AG04449 (cell line): Measurements from ENCODE around the gene MEIKIN.

Experiments
- CTCF ChIA-PET: fragments of 350-600 bp; formaldehyde crosslinking; extraction: SDS; loops from one replicate; lab custom pipeline; 2021; ENCODE audit warnings: antibody characterized with exemption; lab: Yijun Ruan, JAX
- POLR2A ChIA-PET: fragments of 400-600, 350-600 bp; formaldehyde crosslinking; extraction: SDS; loops from one replicate; lab custom pipeline; 2020; ENCODE audit warnings: antibody characterized with exemption, inconsistent platforms; lab: Yijun Ruan, JAX
- DNase-seq: peaks from one replicate; pipeline ENCODE4 v3.0.0-alpha.2; 2010; ENCODE audit warnings: low read depth, low spot score
- H3K4me3 ChIP-seq: 2 replicates; pipeline ENCODE4 v1.5.1; 2011; ENCODE audit warnings: low read depth, mild to moderate bottlenecking, control low read depth, low read length
- CTCF ChIP-seq: IDR thresholded peaks from one replicate; pipeline ENCODE4 v1.5.1; 2011; ENCODE audit warnings: mild to moderate bottlenecking, moderate library complexity, low read length, control low read depth, inconsistent platforms; ENCODE audit not compliant: insufficient read depth; ENCODE audit errors: missing control alignments

MEIKIN gene

GRCh38 chr5:131789765-131790164, 155.7 kb downstream of the MEIKIN start:
- no peak for DNase-seq
- no peak overlapping the region for H3K4me3 ChIP-seq
- no peak for TF ChIP-seq CTCF
- ChIA-PET CTCF (no interaction called here), POLR2A (no interaction called here)

GRCh38 chr5:131787736-131788135, 157.7 kb downstream of the MEIKIN start:
- POLR2A ChIA-PET = no interaction called here
- no peak for DNase-seq
- no peak overlapping the region for H3K4me3 ChIP-seq
- CTCF ChIA-PET = interaction anchor here (0.6 to 1.2 kb wide), 2 partner anchors 13 to 199 kb away, joined by 3 to 6 read pairs; no protein-coding TSS in a partner anchor
- no peak for TF ChIP-seq CTCF

- ChIA-PET CTCF (interaction anchor here (1.2 kb wide), 1 partner anchor 198 kb away, joined by 6 read pairs; no protein-coding TSS in a partner anchor), POLR2A (no interaction called here)
- no peak overlapping the region for H3K4me3 ChIP-seq
- no peak for TF ChIP-seq CTCF
- DNase-seq = no peak
Measured at GRCh38 chr5:131786900-131787692, 158.4 kb downstream of the MEIKIN start.

GRCh38 chr5:131786036-131786435, 159.4 kb downstream of the MEIKIN start:
- H3K4me3 ChIP-seq = no peak overlapping the region
- POLR2A ChIA-PET = no interaction called here
- TF ChIP-seq CTCF = no peak
- CTCF ChIA-PET = no interaction called here
- DNase-seq = no peak

- CTCF ChIA-PET = no interaction called here
- H3K4me3 ChIP-seq = no peak overlapping the region
- TF ChIP-seq CTCF = no peak
- POLR2A ChIA-PET = interaction anchor here (0.6 kb wide), 1 partner anchor 13 kb away, joined by 3 read pairs; no protein-coding TSS in a partner anchor
- DNase-seq = no peak
Measured at GRCh38 chr5:131783874-131784273, 161.6 kb downstream of the MEIKIN start.

GRCh38 chr5:131783357-131783756, 162.1 kb downstream of the MEIKIN start:
- POLR2A ChIA-PET = no interaction called here
- no peak overlapping the region for H3K4me3 ChIP-seq
- CTCF ChIA-PET = no interaction called here
- no peak for TF ChIP-seq CTCF
- DNase-seq = no peak
